Transverse colon (tissue), 4 donors: ENCODE measurements around the gene BHLHE23. TPM values are rescaled to one million over a fixed set of nuclear protein-coding genes. Genes with fewer than 3 reads are reported as not detected.

Experiments used
- DNase-seq: peaks from one replicate; pipeline ENCODE4 v3.0.0-alpha.2; 2019
- H3K27ac ChIP-seq, 4 donors: fragments of 200-600 bp; sonication (generic); 2 replicates each; pipeline ENCODE4 v1.5.1; 2016 to 2018; ENCODE audit warnings: inconsistent platforms in 4 of 4
- H3K27me3 ChIP-seq: fragments of 200-600 bp; sonication (generic); 2 replicates; pipeline ENCODE4 v1.5.1; 2017; ENCODE audit warnings: inconsistent platforms
- H3K36me3 ChIP-seq, 4 donors: fragments of 200-600 bp; sonication (generic); 2 replicates each; pipeline ENCODE4 v1.5.1; 2017 to 2019; ENCODE audit warnings: inconsistent platforms in 4 of 4
- H3K4me1 ChIP-seq, 4 donors: fragments of 200-600 bp; sonication (generic); 2 replicates each; pipeline ENCODE4 v1.5.1; 2017 to 2020; ENCODE audit warnings: inconsistent platforms in 4 of 4
- H3K4me3 ChIP-seq, 4 donors: fragments of 200-600 bp; sonication (generic); 1 replicate in 1 of 4; 2 replicates in 3 of 4; pipeline versions ENCODE4 v1.5.1 to v1.6.1; 2017 to 2019; ENCODE audit warnings: inconsistent platforms in 4 of 4
- H3K9me3 ChIP-seq, 2 donors: fragments of 200-600 bp; sonication (generic); 2 replicates each; pipeline ENCODE4 v1.5.1; 2017 to 2019; ENCODE audit warnings: inconsistent platforms in 2 of 2
- EP300 ChIP-seq: sonication (generic); formaldehyde crosslinking; IDR thresholded peaks from one replicate; pipeline ENCODE4 v1.6.1; 2017; ENCODE audit warnings: antibody characterized with exemption, low read depth
- POLR2A ChIP-seq: fragments of 450-650 bp; IDR thresholded peaks from one replicate; pipeline ENCODE4 v1.6.1; 2016; ENCODE audit warnings: antibody characterized with exemption, mild to moderate bottlenecking, moderate library complexity
- POLR2AphosphoS5 ChIP-seq, 3 donors: sonication (generic); formaldehyde crosslinking; IDR thresholded peaks; one replicate each; pipeline ENCODE4 v1.6.1; 2016; ENCODE audit warnings: antibody characterized with exemption in 3 of 3
- whole genome bisulfite sequencing, 2 donors: methylation state at CpG; one replicate each; pipeline ENCODE4 v1.1.5; 2018; ENCODE audit warnings: low coverage in 1 of 2; 5-methylcytosine and 5-hydroxymethylcytosine counted together
- in situ Hi-C, 4 donors: fragments of 200-750 bp; cut with MboI; loops; one replicate each; pipeline versions ENCODE4 v1.15.0 to v1.15.1; 2017; ENCODE audit warnings: low sequenced_read_pairs in 3 of 4, low pct_ligation_motif_present in 1 of 4, low pct_unique_long_range_greater_than_20kb in 1 of 4
- intact Hi-C: fragments of 100-400 bp; cut with DNase I; formaldehyde crosslinking; loops from one replicate; pipeline ENCODE4 v1.15.1; 2023; ENCODE audit warnings: low total_unique reads
- total RNA-seq, 4 donors: library from RNA; depleted of rRNA; stranded (reverse); fragments of >200 nt; gene quantifications; one replicate each; pipeline ENCODE4 v1.1.0, GENCODE V29; 2016
- TF ChIP-seq, protein P1 (sequence below), 5 experiments: fragments of 200-600 bp in 3 of 5; fragments of 450-650 bp in 2 of 5; sonication (generic) in 3 of 5; IDR thresholded peaks; 1 replicate in 2 of 5; 2 replicates in 3 of 5; pipeline ENCODE4 v1.5.1; 2016 to 2017; ENCODE audit warnings: antibody characterized with exemption in 5 of 5, inconsistent platforms in 3 of 5, mild to moderate bottlenecking in 2 of 5, moderate library complexity in 1 of 5

BHLHE23 gene
- total RNA-seq, 4 donors from 2014 or later, result not detected

DNA sequence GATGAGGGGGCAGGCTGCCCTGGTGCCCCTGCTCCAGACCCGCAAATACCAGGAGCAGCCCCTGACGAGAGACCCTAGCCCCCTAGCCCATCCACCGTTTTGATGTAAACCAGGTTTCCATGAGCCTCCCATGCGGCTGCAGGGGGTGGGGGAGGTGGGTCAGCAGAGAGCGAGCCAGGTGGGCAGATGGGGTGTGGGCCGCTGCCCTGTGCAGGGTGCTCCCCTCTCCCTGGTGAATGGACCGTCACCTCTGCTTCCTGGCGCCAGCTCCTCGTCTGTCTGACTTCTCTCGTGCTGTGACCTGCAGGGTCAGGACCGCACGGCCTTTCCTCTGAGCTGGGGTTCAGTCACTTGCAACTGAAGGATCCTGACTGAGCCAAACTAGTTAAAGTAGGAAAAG lies 15.7 kb upstream of the BHLHE23 start:
- H3K4me3 ChIP-seq, result no peak overlapping the region
- intact Hi-C loops (no loop called here), in situ Hi-C loops (loop anchor here in 2 of 4 donors (25.0 kb wide), 1 partner anchor 135 kb away; no protein-coding TSS in a partner anchor)
- TF ChIP-seq, protein P1, sequence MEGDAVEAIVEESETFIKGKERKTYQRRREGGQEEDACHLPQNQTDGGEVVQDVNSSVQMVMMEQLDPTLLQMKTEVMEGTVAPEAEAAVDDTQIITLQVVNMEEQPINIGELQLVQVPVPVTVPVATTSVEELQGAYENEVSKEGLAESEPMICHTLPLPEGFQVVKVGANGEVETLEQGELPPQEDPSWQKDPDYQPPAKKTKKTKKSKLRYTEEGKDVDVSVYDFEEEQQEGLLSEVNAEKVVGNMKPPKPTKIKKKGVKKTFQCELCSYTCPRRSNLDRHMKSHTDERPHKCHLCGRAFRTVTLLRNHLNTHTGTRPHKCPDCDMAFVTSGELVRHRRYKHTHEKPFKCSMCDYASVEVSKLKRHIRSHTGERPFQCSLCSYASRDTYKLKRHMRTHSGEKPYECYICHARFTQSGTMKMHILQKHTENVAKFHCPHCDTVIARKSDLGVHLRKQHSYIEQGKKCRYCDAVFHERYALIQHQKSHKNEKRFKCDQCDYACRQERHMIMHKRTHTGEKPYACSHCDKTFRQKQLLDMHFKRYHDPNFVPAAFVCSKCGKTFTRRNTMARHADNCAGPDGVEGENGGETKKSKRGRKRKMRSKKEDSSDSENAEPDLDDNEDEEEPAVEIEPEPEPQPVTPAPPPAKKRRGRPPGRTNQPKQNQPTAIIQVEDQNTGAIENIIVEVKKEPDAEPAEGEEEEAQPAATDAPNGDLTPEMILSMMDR (IDR thresholded peaks at IDR 0.05), result no peak
- TF ChIP-seq EP300 (no peak), POLR2A (no peak), POLR2AphosphoS5 (IDR thresholded peaks at IDR 0.05) (no peak)
- peaks cover 97% of the 10 kb centered on the region for H3K27me3 ChIP-seq
- no peaks in the 10 kb centered on the region for H3K36me3 ChIP-seq
- no peaks in the 10 kb centered on the region for H3K4me1 ChIP-seq
- no peaks in the 10 kb centered on the region for H3K9me3 ChIP-seq
- no peak overlapping the region for H3K27ac ChIP-seq
- 20 to 43% methylated on average over 1 to 12 of the region's 12 CpGs for WGBS, 2 donors
- DNase-seq, result no peak

- TF ChIP-seq POLR2A, result no peak
- no peak for TF ChIP-seq EP300
- TF ChIP-seq POLR2AphosphoS5 (IDR thresholded peaks at IDR 0.05), result no peak
- TF ChIP-seq, protein P1 (IDR thresholded peaks at IDR 0.05), result no peak
- Histone ChIP-seq H3K9me3 (no peaks in the 10 kb centered on the region), H3K4me1 (no peaks in the 10 kb centered on the region), H3K27ac (no peak overlapping the region), H3K4me3 (no peak overlapping the region), H3K27me3 (peaks cover 97% of the 10 kb centered on the region), H3K36me3 (no peaks in the 10 kb centered on the region)
- 54 to 70% methylated on average over 11 to 25 of the region's 40 CpGs for WGBS, 2 donors
- in situ Hi-C loops (loop anchor here in 2 of 4 donors (25.0 kb wide), 1 partner anchor 134 kb away; no protein-coding TSS in a partner anchor), intact Hi-C loops (no loop called here)
- DNase-seq, result no peak
These were observed 14.9 kb upstream of the BHLHE23 start for GRCh38 chr20:63021356-63022321.

DNA sequence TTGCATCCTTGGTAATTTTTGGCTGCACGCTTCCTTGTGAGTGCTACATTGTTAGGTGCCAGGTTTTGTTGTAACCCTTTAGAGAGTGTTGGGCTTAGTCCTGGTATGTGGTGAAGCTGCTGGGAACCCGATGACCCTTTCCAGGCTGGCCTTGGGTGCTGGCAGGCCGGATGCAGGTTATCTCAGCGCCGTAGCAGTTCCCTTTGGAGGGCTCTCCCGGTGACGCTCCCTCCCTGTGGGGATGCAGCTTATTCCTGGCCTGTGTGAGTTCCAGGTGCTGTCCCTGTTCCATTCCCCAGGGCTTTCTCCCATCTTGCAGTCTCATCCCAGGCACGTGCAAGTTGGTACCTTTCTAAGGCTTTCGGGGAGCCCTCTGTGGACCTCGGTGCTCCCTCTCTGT lies 13.9 kb upstream of the BHLHE23 start:
- H3K27me3 ChIP-seq, result peaks cover 97% of the 10 kb centered on the region
- in situ Hi-C loops (loop anchor here in 2 of 4 donors (25.0 kb wide), 1 partner anchor 133 kb away; no protein-coding TSS in a partner anchor), intact Hi-C loops (no loop called here)

More for the DNA sequence above, 13.9 kb upstream of the BHLHE23 start:
- no peak overlapping the region for H3K4me3 ChIP-seq
- no peaks in the 10 kb centered on the region for H3K36me3 ChIP-seq
- no peak overlapping the region for H3K27ac ChIP-seq
- H3K9me3 ChIP-seq, result no peaks in the 10 kb centered on the region
- TF ChIP-seq POLR2A, result no peak
- no peak for TF ChIP-seq EP300
- TF ChIP-seq POLR2AphosphoS5 (IDR thresholded peaks at IDR 0.05), result no peak
- TF ChIP-seq, protein P1 (IDR thresholded peaks at IDR 0.05), result no peak
- no peaks in the 10 kb centered on the region for H3K4me1 ChIP-seq
- 82 to 88% methylated on average over 1 to 10 of the region's 10 CpGs for WGBS, 2 donors
- no peak for DNase-seq
